ENCODE data around the gene BOLA3. TPM values are rescaled to one million over a fixed set of nuclear protein-coding genes. Genes with fewer than 3 reads are reported as not detected.
A peak's percentile ranks its signal among the peaks of the same experiment; 100 is the strongest.
"Not testable (repeated sequence)": the region's sequence is repeated elsewhere in the genome, so short reads cannot be mapped to it uniquely, and the experiment has no call there.

The BOLA3 gene
- total and polyA plus RNA-seq, 10 donors, result 12.6 to 41.4 (median 23.7) TPM

DNA sequence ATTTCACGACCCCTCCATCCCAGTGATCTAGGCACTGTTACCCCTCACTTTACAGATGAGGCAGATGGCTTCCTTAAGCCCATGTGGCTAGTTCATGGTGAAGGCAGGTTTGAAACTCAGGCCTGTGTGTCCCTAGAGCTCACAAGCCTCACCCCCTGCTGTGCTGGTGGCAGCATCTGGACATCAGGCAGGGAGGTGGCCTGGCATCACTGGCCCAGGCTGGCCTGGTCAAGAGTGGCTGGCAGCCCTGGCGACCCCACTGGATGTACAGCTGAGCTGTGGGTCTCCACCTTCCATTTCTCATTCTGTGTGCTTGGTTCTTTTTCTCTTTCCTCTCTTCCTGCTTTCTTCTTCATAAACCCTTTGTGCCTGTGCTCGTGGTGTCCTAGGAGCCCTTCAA, 56.3 kb downstream of the BOLA3 start:
- Histone ChIP-seq H3K9me3 (no peaks in the 10 kb centered on the region), H3K4me3 (no peak overlapping the region), H3K27ac (no peak overlapping the region), H3K36me3 (peaks cover 0 to 100% (median 86%) of the 10 kb centered on the region in 6 donors), H3K27me3 (replicated peaks in 1 of 7) (no peaks in the 10 kb centered on the region), H3K4me1 (no peaks in the 10 kb centered on the region)
- no peak for DNase-seq
- 92 to 95% (median 94%) methylated on average over 3 of the region's 3 CpGs for WGBS, 5 donors
- TF ChIP-seq POLR2A (IDR thresholded peaks at IDR 0.05) (no peak), POLR2AphosphoS5 (IDR thresholded peaks at IDR 0.05) (peak in 1 of 3 donors; percentile 15)
- TF ChIP-seq, protein P1, sequence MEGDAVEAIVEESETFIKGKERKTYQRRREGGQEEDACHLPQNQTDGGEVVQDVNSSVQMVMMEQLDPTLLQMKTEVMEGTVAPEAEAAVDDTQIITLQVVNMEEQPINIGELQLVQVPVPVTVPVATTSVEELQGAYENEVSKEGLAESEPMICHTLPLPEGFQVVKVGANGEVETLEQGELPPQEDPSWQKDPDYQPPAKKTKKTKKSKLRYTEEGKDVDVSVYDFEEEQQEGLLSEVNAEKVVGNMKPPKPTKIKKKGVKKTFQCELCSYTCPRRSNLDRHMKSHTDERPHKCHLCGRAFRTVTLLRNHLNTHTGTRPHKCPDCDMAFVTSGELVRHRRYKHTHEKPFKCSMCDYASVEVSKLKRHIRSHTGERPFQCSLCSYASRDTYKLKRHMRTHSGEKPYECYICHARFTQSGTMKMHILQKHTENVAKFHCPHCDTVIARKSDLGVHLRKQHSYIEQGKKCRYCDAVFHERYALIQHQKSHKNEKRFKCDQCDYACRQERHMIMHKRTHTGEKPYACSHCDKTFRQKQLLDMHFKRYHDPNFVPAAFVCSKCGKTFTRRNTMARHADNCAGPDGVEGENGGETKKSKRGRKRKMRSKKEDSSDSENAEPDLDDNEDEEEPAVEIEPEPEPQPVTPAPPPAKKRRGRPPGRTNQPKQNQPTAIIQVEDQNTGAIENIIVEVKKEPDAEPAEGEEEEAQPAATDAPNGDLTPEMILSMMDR (IDR thresholded peaks at IDR 0.05 in 8 of 11, conservative IDR thresholded peaks at IDR 0.05 in 3 of 11), result no peak
- intact Hi-C loops (cut with DNase I; ENCODE audit: low total_unique reads), result no loop called here

DNA sequence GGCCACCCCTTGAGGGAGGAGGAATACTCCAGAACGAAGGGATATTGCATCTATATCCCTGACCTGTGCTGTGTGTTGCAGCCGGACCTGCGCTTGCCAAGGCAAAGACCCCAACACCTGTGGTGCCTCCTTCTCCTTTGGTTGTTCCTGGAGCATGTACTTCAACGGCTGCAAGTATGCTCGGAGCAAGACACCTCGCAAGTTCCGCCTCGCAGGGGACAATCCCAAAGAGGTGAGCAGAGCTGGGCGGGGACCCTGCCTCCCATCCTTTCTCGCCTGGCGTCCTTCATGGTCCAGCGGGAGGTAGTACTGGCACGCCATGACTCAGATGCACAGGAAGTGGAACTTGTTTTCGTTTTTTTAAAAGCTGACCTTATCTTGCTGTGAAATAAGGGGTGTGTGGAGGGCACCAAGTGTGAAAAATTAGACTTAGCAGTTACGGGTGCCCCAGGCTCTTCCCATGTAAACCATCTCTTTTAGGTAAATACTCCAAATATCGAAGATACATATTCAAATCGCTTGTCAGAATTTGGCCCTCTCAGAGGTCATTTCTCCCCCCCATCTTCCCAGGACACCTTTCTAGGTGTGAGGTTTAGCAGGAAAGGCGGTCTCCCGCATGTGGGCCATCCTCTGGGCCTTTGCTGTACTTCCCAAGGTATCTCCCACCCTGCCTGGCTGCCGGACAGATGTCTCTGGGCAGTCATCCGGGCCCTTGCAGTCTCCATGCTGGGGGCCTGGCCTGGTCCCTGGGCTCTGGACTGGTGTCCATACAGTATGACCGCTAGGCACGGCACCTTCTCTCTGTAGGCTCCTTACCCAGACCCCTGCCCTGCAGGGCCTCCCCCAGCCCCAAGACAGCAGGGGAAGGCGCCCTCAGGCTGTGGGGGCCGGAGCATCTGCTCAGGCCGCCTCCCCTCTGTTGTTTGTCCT, 57.6 kb downstream of the BOLA3 start:
- Histone ChIP-seq H3K27me3 (replicated peaks in 1 of 7) (no peaks in the 10 kb centered on the region), H3K36me3 (peaks cover 0 to 100% (median 82%) of the 10 kb centered on the region in 6 donors), H3K4me3 (no peak overlapping the region), H3K4me1 (no peaks in the 10 kb centered on the region), H3K27ac (no peak overlapping the region), H3K9me3 (no peaks in the 10 kb centered on the region)
- intact Hi-C loops (cut with DNase I; ENCODE audit: low total_unique reads), result no loop called here
- 92 to 95% (median 93%) methylated on average over 21 to 26 of the region's 26 CpGs for WGBS, 5 donors
- DNase-seq, result no peak
- TF ChIP-seq POLR2A (IDR thresholded peaks at IDR 0.05), result no peak
- TF ChIP-seq POLR2AphosphoS5 (IDR thresholded peaks at IDR 0.05), result no peak
- TF ChIP-seq, protein P1 (IDR thresholded peaks at IDR 0.05 in 8 of 11, conservative IDR thresholded peaks at IDR 0.05 in 3 of 11), result no peak

DNA sequence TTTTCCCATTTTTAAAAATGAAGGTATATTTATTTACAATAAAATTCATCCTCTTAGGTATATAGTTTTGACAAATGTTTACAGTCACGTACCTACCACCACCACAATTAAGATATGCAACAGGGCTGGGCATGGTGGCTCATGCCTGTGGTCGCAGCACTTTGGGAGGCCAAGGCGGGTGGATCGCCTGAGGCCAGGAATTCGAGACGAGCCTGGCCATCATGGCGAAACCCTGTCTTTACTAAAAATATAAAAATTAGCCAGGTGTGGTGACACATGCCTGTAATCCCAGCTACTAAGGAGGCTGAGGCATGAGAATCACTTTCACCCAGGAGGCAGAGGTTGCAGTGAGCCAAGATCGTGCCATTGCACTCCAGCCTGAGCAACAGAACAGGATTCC, 59.0 kb downstream of the BOLA3 start:
- H3K9me3 ChIP-seq; H3K27ac ChIP-seq; intact Hi-C loops (cut with DNase I; ENCODE audit: low total_unique reads); DNase-seq; H3K4me1 ChIP-seq; H3K27me3 ChIP-seq (replicated peaks in 1 of 7); H3K4me3 ChIP-seq: not testable (repeated sequence)
- H3K36me3 ChIP-seq, result peaks cover 0 to 100% (median 76%) of the 10 kb centered on the region in 6 donors
- WGBS, 5 donors, result 92 to 98% (median 95%) methylated on average over 8 of the region's 8 CpGs

DNA sequence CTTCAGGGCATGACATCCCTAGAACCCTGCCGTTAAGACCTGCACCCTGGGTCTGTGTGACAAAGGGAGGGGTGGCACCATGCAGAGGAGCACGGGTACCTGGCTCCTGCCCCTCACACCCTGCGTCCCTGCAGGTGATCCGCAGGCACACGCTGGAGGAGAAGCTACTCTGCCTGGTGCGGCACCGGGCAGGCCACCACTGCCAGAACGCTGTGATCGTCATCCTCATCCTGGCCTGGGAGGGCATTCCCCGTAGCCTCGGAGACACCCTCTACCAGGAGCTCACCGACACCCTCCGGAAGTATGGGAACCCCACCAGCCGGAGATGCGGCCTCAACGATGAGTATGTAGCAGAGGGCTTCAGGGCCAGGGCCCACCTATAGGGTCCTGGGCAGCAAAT, 60.0 kb downstream of the BOLA3 start:
- Histone ChIP-seq H3K27ac (no peak overlapping the region), H3K9me3 (no peaks in the 10 kb centered on the region), H3K27me3 (replicated peaks in 1 of 7) (no peaks in the 10 kb centered on the region), H3K4me1 (no peaks in the 10 kb centered on the region), H3K36me3 (peaks cover 0 to 100% (median 70%) of the 10 kb centered on the region in 6 donors), H3K4me3 (no peak overlapping the region)
- intact Hi-C loops (cut with DNase I; ENCODE audit: low total_unique reads), result no loop called here
- 95 to 97% (median 97%) methylated on average over 14 to 16 of the region's 16 CpGs for WGBS, 5 donors
- TF ChIP-seq, protein P1 (IDR thresholded peaks at IDR 0.05 in 8 of 11, conservative IDR thresholded peaks at IDR 0.05 in 3 of 11), result no peak
- TF ChIP-seq POLR2A (IDR thresholded peaks at IDR 0.05) (no peak), POLR2AphosphoS5 (IDR thresholded peaks at IDR 0.05) (peak in 1 of 3 donors; percentile 37)
- DNase-seq, result no peak
